K562 (cell line): Measurements from ENCODE around the gene BNIP5.

Source experiments
- POLR2AphosphoS5 ChIP-seq: IDR thresholded peaks from 2 replicates; pipeline ENCODE4 v1.6.1; 2011; ENCODE audit warnings: mild to moderate bottlenecking, low read depth, low read length, moderate library complexity; ENCODE audit not compliant: control insufficient read depth, insufficient read depth
- SAP30 ChIP-seq: fragments of 200-600 bp; sonication (generic); IDR thresholded peaks from 2 replicates; pipeline ENCODE4 v1.6.1; 2012; ENCODE audit warnings: borderline replicate concordance, low read depth, mild to moderate bottlenecking, moderate library complexity, low read length, control low read depth, inconsistent platforms; ENCODE audit not compliant: insufficient read depth, poor library complexity, severe bottlenecking
- TF ChIP-seq, protein P1 (sequence below), 2 experiments: fragments of 450-650 bp in 1 of 2; sonication (generic) in 1 of 2; formaldehyde crosslinking in 1 of 2; IDR thresholded peaks in 1 of 2; conservative IDR thresholded peaks in 1 of 2; 2 replicates each; pipeline versions ENCODE4 v1.6.1 to v1.8.1; 2016 to 2023; ENCODE audit warnings: mild to moderate bottlenecking in 2 of 2, moderate library complexity in 2 of 2, inconsistent platforms in 1 of 2, missing genetic modification reagents in 1 of 2

DNA sequence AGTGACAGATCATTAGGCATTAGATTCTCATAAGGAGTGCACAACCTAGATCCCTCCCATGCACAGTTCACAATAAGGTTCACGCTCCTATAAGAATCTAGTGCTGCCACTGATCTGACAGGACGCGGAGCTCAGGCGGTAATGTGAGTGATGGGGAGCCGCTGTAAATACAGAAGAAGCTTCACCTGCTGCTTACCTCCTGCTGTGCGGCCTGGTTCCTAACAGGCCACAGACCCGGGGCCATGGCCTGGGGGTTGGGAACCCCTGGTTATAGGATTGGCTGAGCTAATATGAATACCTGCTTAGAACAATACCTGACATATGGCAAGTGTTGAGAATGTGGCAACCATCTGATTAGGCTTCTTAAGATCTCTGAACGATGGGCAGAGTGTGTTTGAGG lies 64.5 kb downstream of the BNIP5 start:
- no peak for TF ChIP-seq POLR2AphosphoS5
- TF ChIP-seq, protein P1, sequence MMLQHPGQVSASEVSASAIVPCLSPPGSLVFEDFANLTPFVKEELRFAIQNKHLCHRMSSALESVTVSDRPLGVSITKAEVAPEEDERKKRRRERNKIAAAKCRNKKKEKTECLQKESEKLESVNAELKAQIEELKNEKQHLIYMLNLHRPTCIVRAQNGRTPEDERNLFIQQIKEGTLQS (IDR thresholded peaks at IDR 0.05), result no peak
- TF ChIP-seq, protein P1 (CRISPR knock-in tag; conservative IDR thresholded peaks at IDR 0.05), result no peak
- TF ChIP-seq SAP30, result no peak
